Measurements from ENCODE around the gene PRPF8. TPM values are rescaled to one million over a fixed set of nuclear protein-coding genes. Genes with fewer than 3 reads are reported as not detected.
A peak's percentile ranks its signal among the peaks of the same experiment; 100 is the strongest.

PRPF8 gene
- polyA plus RNA-seq (2013, experiment 1 of 2), result 89.1 TPM
- 80.8 TPM for polyA plus RNA-seq (2013, experiment 2 of 2)

DNA sequence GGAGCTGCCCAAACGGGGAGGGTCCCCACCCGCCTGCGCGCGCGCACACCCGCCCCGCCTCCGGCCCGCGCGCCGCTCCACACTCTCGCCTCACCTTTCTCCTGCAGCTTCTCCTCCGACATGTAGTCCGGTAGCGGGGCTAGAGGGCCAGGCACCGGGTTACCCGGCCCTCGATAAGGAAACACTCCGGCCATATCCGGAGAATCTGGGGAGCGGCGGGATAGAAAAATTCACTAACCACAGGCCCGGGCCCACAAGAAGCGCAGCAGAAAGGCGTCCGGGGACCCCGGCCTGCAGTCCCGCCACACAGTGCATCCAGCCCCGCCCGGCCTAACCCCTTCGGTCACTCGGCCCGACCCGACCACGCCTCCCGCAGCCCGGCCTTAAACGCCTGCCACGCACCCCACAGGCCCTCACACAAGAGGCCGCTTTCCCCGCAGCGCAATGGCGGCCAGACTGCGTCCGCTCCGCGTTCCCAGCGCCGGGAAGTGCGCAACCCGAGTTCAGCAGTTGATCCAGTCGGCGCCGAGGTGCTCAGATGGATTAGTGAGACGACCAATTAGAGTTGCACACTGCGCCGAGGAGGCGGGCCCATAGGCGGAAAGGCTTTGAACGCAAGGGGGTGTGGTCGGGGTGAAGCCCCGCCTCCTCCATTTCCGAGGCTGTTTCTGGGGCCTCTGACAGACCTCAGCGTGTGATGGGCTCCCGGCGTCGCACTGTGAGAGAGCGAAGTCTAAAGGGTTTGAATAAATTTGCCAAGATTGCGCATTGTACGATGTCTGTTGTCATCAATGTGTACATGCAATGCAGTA is at the start of gene PRPF8:
Gene PRPF8, minus strand, starts transcription at position 490 of the 812 bp plus-strand sequence. Its CDS starts 296 bp downstream, at position 194.
- Histone ChIP-seq H3K79me1 (replicated peaks; ENCODE audit: low read length, poor library complexity, severe bottlenecking) (peaks cover 20% of the 10 kb centered on the region), H2BK15ac (ENCODE audit: low read depth, poor library complexity, severe bottlenecking) (peak within 1 kb of the TSS; percentile 44), H3K4me1 (ENCODE audit: control insufficient read depth, insufficient read depth, low read depth, low read length) (peaks cover 8% of the 10 kb centered on the region), H2AK5ac (ENCODE audit: low read length, severe bottlenecking) (peak within 1 kb of the TSS; percentile 38), H3K27me3 (ENCODE audit: control insufficient read depth in 1 of 2, insufficient read depth in 1 of 2, low read length in 2 of 2) (no peaks in the 10 kb centered on the region), H2BK120ac (ENCODE audit: low read depth, low read length) (peak within 1 kb of the TSS; percentile 6), H4K91ac (ENCODE audit: low read length) (peak within 1 kb of the TSS; percentile 71), H2BK5ac (ENCODE audit: low read depth, low read length, poor library complexity, severe bottlenecking) (peak within 1 kb of the TSS; percentile 83), H3K9me3 (ENCODE audit: control insufficient read depth, low read length) (no peaks in the 10 kb centered on the region), H3K4ac (ENCODE audit: low read depth in 1 of 2, low read length in 2 of 2) (peak within 1 kb of the TSS; percentile 66 to 98), H3K4me3 (ENCODE audit: insufficient read depth in 1 of 2, low read depth in 1 of 2, low read length in 2 of 2) (peak within 1 kb of the TSS; percentile 82 to 93), H3K9ac (ENCODE audit: low read length) (peak within 1 kb of the TSS; percentile 96), H4K8ac (ENCODE audit: low read length) (peak within 1 kb of the TSS; percentile 67), H3K18ac (ENCODE audit: low read depth in 1 of 2, low read length in 2 of 2) (peak within 1 kb of the TSS; percentile 46 to 96), H2AFZ (ENCODE audit: low read depth, low read length) (peak within 1 kb of the TSS; percentile 88), H2BK12ac (ENCODE audit: low read length in 2 of 2) (no peak within 1 kb of the TSS), H3K23ac (ENCODE audit: low read length in 2 of 2) (peak within 1 kb of the TSS in 1 of 2 experiments; percentile 74), H3K14ac (ENCODE audit: low read length in 2 of 2) (peak within 1 kb of the TSS in 1 of 2 experiments; percentile 98), H3K4me2 (ENCODE audit: low read length, poor library complexity, severe bottlenecking) (peak within 1 kb of the TSS; percentile 65), H3K27ac (ENCODE audit: low read length, poor library complexity, severe bottlenecking) (peak within 1 kb of the TSS; percentile 94), H3K36me3 (ENCODE audit: control insufficient read depth in 1 of 2, insufficient read depth in 2 of 2, low read depth in 1 of 2, low read length in 2 of 2) (peaks cover 29 to 37% of the 10 kb centered on the region in 2 experiments)
- WGBS, result 1% methylated on average over 68 of the region's 72 CpGs
- DNase-seq, result peak; percentile 98

DNA sequence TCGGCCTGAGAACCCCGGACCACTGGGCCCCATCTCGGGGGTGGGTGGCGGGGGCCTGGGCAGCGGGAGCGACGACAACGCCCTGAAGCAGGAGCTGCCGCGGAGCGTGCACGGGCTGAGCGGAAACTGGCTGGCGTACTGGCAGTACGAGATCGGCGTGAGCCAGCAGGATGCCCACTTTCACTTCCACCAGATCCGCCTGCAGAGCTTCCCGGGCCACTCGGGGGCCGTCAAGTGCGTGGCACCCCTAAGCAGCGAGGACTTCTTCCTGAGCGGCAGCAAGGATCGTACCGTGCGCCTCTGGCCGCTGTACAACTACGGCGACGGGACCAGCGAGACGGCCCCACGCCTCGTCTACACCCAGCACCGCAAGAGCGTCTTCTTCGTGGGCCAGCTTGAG is 49.1 kb upstream of the PRPF8 start:
- Histone ChIP-seq H2BK5ac (ENCODE audit: low read depth, low read length, poor library complexity, severe bottlenecking) (no peak overlapping the region), H4K8ac (ENCODE audit: low read length) (no peak overlapping the region), H2AK5ac (ENCODE audit: low read length, severe bottlenecking) (no peak overlapping the region), H3K23ac (ENCODE audit: low read length in 2 of 2) (no peak overlapping the region), H3K36me3 (ENCODE audit: control insufficient read depth in 1 of 2, insufficient read depth in 2 of 2, low read depth in 1 of 2, low read length in 2 of 2) (peaks cover 50 to 65% of the 10 kb centered on the region in 2 experiments), H3K27ac (ENCODE audit: low read length, poor library complexity, severe bottlenecking) (no peak overlapping the region), H3K27me3 (ENCODE audit: control insufficient read depth in 1 of 2, insufficient read depth in 1 of 2, low read length in 2 of 2) (no peaks in the 10 kb centered on the region), H3K4ac (ENCODE audit: low read depth in 1 of 2, low read length in 2 of 2) (no peak overlapping the region), H4K91ac (ENCODE audit: low read length) (no peak overlapping the region), H3K9me3 (ENCODE audit: control insufficient read depth, low read length) (no peaks in the 10 kb centered on the region), H3K4me2 (ENCODE audit: low read length, poor library complexity, severe bottlenecking) (no peak overlapping the region), H3K4me3 (ENCODE audit: insufficient read depth in 1 of 2, low read depth in 1 of 2, low read length in 2 of 2) (no peak overlapping the region), H3K79me1 (replicated peaks; ENCODE audit: low read length, poor library complexity, severe bottlenecking) (peaks cover 11% of the 10 kb centered on the region), H2BK120ac (ENCODE audit: low read depth, low read length) (no peak overlapping the region), H3K14ac (ENCODE audit: low read length in 2 of 2) (no peak overlapping the region), H2BK15ac (ENCODE audit: low read depth, poor library complexity, severe bottlenecking) (no peak overlapping the region), H2BK12ac (ENCODE audit: low read length in 2 of 2) (no peak overlapping the region), H3K9ac (ENCODE audit: low read length) (no peak overlapping the region), H3K18ac (ENCODE audit: low read depth in 1 of 2, low read length in 2 of 2) (no peak overlapping the region), H3K4me1 (ENCODE audit: control insufficient read depth, insufficient read depth, low read depth, low read length) (peaks cover 44% of the 10 kb centered on the region), H2AFZ (ENCODE audit: low read depth, low read length) (no peak overlapping the region)
- DNase-seq, result no peak
- WGBS, result 97% methylated on average over 38 of the region's 38 CpGs

DNA sequence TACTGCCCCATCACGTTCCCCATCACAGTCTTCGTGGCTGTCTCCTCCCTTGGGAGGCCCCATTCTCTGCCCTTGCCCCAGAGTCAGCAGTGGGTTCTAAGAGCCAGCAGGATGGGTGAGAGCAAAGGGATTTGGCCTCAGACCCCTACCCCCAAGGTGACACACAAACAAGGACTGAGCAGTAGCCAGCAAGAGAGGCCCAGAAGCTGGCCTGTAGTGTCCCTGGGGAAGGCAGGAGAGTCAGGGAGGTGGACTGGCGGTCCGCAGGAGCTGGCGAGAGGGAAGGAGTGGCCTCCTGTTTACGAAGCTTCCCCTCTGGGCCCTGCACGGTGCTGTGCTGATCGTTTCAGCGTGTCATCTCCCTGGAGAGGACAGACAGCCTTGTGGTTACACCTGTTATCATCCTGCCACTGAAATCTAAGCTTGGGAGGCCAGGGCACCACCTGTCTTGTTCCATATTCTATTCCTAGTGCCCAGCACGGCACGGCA is 48.2 kb upstream of the PRPF8 start:
- H3K4me2 ChIP-seq (ENCODE audit: low read length, poor library complexity, severe bottlenecking), result no peak overlapping the region
- DNase-seq, result no peak
- no peak overlapping the region for H3K4ac ChIP-seq (ENCODE audit: low read depth in 1 of 2, low read length in 2 of 2)
- H3K18ac ChIP-seq (ENCODE audit: low read depth in 1 of 2, low read length in 2 of 2), result no peak overlapping the region
- H4K91ac ChIP-seq (ENCODE audit: low read length), result no peak overlapping the region
- no peak overlapping the region for H2BK15ac ChIP-seq (ENCODE audit: low read depth, poor library complexity, severe bottlenecking)
- no peak overlapping the region for H3K23ac ChIP-seq (ENCODE audit: low read length in 2 of 2)
- H3K27me3 ChIP-seq (ENCODE audit: control insufficient read depth in 1 of 2, insufficient read depth in 1 of 2, low read length in 2 of 2), result no peaks in the 10 kb centered on the region
- whole genome bisulfite sequencing, result 86% methylated on average over 11 of the region's 11 CpGs
- H2BK120ac ChIP-seq (ENCODE audit: low read depth, low read length), result no peak overlapping the region
- H3K36me3 ChIP-seq (ENCODE audit: control insufficient read depth in 1 of 2, insufficient read depth in 2 of 2, low read depth in 1 of 2, low read length in 2 of 2), result peaks cover 53 to 68% of the 10 kb centered on the region in 2 experiments
- H3K79me1 ChIP-seq (replicated peaks; ENCODE audit: low read length, poor library complexity, severe bottlenecking), result peaks cover 14% of the 10 kb centered on the region
- H3K9ac ChIP-seq (ENCODE audit: low read length), result no peak overlapping the region
- no peak overlapping the region for H3K27ac ChIP-seq (ENCODE audit: low read length, poor library complexity, severe bottlenecking)
- H4K8ac ChIP-seq (ENCODE audit: low read length), result no peak overlapping the region
- H2BK12ac ChIP-seq (ENCODE audit: low read length in 2 of 2), result peak overlapping the region in 1 of 2 experiments; percentile 48
- H3K4me3 ChIP-seq (ENCODE audit: insufficient read depth in 1 of 2, low read depth in 1 of 2, low read length in 2 of 2), result no peak overlapping the region
- H3K4me1 ChIP-seq (ENCODE audit: control insufficient read depth, insufficient read depth, low read depth, low read length), result peaks cover 45% of the 10 kb centered on the region
- no peak overlapping the region for H3K14ac ChIP-seq (ENCODE audit: low read length in 2 of 2)
- H2BK5ac ChIP-seq (ENCODE audit: low read depth, low read length, poor library complexity, severe bottlenecking), result no peak overlapping the region
- no peak overlapping the region for H2AFZ ChIP-seq (ENCODE audit: low read depth, low read length)
- no peaks in the 10 kb centered on the region for H3K9me3 ChIP-seq (ENCODE audit: control insufficient read depth, low read length)
- peak overlapping the region; percentile 23 for H2AK5ac ChIP-seq (ENCODE audit: low read length, severe bottlenecking)

DNA sequence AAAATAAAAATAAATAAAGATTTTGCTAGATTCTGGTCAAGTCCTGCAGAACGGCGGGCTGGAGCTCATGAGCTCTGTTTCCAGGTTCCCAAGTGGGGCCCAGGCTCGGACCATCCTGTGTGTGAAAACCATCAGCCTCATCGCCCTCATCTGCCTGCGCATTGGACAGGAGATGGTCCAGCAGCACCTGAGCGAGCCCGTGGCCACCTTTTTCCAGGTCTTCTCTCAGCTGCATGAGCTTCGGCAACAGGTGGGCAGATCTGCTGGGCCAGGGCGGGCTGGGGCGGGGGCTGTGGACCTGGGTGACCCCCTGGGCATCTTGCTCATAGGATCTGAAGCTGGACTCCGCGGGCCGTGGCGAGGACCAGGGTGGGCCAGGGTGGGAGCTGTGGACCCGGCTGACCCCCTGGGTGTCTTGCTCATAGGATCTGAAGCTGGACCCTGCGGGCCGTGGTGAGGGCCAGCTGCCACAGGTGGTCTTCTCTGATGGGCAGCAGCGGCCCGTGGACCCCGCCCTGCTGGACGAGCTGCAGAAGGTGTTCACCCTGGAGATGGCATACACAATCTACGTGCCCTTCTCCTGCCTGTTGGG is 47.7 kb upstream of the PRPF8 start:
- Histone ChIP-seq H3K9me3 (ENCODE audit: control insufficient read depth, low read length) (no peaks in the 10 kb centered on the region), H3K14ac (ENCODE audit: low read length in 2 of 2) (no peak overlapping the region), H4K91ac (ENCODE audit: low read length) (no peak overlapping the region), H3K27ac (ENCODE audit: low read length, poor library complexity, severe bottlenecking) (no peak overlapping the region), H3K4me3 (ENCODE audit: insufficient read depth in 1 of 2, low read depth in 1 of 2, low read length in 2 of 2) (no peak overlapping the region), H3K4me1 (ENCODE audit: control insufficient read depth, insufficient read depth, low read depth, low read length) (peaks cover 39% of the 10 kb centered on the region), H2BK120ac (ENCODE audit: low read depth, low read length) (no peak overlapping the region), H4K8ac (ENCODE audit: low read length) (no peak overlapping the region), H2BK5ac (ENCODE audit: low read depth, low read length, poor library complexity, severe bottlenecking) (no peak overlapping the region), H2AFZ (ENCODE audit: low read depth, low read length) (no peak overlapping the region), H3K27me3 (ENCODE audit: control insufficient read depth in 1 of 2, insufficient read depth in 1 of 2, low read length in 2 of 2) (no peaks in the 10 kb centered on the region), H3K18ac (ENCODE audit: low read depth in 1 of 2, low read length in 2 of 2) (no peak overlapping the region), H3K36me3 (ENCODE audit: control insufficient read depth in 1 of 2, insufficient read depth in 2 of 2, low read depth in 1 of 2, low read length in 2 of 2) (peaks cover 53 to 68% of the 10 kb centered on the region in 2 experiments), H3K4me2 (ENCODE audit: low read length, poor library complexity, severe bottlenecking) (no peak overlapping the region), H3K23ac (ENCODE audit: low read length in 2 of 2) (no peak overlapping the region), H2BK15ac (ENCODE audit: low read depth, poor library complexity, severe bottlenecking) (no peak overlapping the region), H3K4ac (ENCODE audit: low read depth in 1 of 2, low read length in 2 of 2) (no peak overlapping the region), H3K79me1 (replicated peaks; ENCODE audit: low read length, poor library complexity, severe bottlenecking) (peaks cover 15% of the 10 kb centered on the region), H3K9ac (ENCODE audit: low read length) (no peak overlapping the region), H2BK12ac (ENCODE audit: low read length in 2 of 2) (no peak overlapping the region), H2AK5ac (ENCODE audit: low read length, severe bottlenecking) (no peak overlapping the region)
- no peak for DNase-seq
- 98% methylated on average over 22 of the region's 22 CpGs for WGBS
